Measurements from ENCODE around the gene CACNA1G.

CACNA1G gene

DNA sequence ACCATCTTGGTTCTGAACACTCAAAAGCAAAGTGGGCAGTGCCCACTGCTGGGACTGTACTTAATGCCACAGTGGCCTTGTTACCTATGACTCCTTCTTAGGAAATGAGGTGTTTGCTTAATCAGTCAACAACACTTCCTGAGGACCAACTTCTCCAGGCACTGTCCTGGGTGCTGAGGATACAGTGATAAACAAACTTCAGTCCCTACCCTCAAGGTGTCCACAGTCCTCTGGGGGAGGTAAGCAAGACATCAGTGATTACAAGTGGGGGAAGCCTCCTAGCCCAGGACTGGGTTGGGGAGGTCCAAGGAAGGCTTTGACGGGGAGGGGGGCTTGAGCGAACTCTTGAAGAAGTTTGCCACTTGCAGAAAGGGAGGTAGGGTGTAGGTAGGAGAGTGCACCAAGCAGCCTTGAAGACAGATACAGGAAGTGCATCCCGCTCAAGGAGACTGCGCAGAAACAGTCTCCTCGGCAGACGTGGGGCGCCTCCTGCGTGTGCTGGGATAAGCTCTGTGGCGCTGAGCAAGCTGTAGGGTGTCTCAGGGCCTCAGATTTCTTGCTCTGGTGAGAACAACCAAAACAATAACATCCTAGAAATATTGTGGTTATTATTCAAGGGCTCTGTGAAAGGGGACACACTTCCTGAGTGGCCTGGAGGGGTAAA is 71.5 kb downstream of the CACNA1G start:
- DNase-seq (ENCODE audit: low read depth): no peak

DNA sequence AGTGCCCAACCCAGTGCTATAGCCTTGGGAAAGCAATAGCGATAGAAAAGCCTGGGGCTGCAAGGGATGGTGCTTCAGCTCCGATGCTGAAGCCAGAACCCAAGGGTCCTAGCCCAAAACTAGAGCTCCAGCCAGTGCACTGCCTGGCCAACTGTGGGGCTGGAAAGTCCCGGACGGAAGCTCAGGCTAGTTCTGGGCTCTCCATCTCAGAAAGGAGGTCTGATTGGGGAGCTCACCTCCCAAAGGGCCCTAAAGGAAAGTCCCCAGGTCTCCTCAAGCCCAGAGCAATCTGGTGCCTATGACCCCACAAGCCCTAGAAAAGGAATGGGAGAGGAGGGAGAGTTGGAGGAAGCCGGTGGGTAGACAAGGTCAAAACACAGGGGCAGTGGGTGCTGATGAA is 72.1 kb downstream of the CACNA1G start:
- DNase-seq (ENCODE audit: low read depth): no peak
- no peak overlapping the region for H3K4me3 ChIP-seq (ENCODE audit: control insufficient read depth, low read depth, low read length)
- TF ChIP-seq, protein P1, sequence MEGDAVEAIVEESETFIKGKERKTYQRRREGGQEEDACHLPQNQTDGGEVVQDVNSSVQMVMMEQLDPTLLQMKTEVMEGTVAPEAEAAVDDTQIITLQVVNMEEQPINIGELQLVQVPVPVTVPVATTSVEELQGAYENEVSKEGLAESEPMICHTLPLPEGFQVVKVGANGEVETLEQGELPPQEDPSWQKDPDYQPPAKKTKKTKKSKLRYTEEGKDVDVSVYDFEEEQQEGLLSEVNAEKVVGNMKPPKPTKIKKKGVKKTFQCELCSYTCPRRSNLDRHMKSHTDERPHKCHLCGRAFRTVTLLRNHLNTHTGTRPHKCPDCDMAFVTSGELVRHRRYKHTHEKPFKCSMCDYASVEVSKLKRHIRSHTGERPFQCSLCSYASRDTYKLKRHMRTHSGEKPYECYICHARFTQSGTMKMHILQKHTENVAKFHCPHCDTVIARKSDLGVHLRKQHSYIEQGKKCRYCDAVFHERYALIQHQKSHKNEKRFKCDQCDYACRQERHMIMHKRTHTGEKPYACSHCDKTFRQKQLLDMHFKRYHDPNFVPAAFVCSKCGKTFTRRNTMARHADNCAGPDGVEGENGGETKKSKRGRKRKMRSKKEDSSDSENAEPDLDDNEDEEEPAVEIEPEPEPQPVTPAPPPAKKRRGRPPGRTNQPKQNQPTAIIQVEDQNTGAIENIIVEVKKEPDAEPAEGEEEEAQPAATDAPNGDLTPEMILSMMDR (IDR thresholded peaks at IDR 0.05; ENCODE audit: control insufficient read depth, insufficient read depth, low read depth, low read length, missing control alignments): no peak

More for the DNA sequence above, 71.5 kb downstream of the CACNA1G start:
- TF ChIP-seq, protein P1 (IDR thresholded peaks at IDR 0.05; ENCODE audit: control insufficient read depth, insufficient read depth, low read depth, low read length, missing control alignments): no peak
- no peak overlapping the region for H3K4me3 ChIP-seq (ENCODE audit: control insufficient read depth, low read depth, low read length)

DNA sequence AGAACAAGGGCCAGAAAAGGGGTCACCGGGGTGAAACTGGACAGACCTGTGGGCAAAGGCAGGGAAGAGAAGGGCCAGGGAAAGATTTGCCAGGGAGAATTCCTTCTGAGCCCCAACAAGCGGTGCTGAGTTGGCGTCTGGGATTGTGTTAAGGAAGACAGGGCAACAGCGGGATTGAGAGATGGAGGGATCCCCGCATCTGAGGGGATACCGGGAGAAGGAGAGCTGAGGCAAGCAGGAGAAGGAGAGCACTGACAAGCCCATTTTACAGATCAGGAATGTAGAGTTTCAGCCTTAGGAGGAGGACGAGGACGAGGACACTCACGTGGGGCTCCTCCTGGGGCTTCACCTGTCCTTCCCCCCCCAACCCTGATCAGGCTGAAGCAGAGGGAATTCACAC is 73.2 kb downstream of the CACNA1G start:
- no peak overlapping the region for H3K4me3 ChIP-seq (ENCODE audit: control insufficient read depth, low read depth, low read length)
- no peak for DNase-seq (ENCODE audit: low read depth)
- TF ChIP-seq, protein P1 (IDR thresholded peaks at IDR 0.05; ENCODE audit: control insufficient read depth, insufficient read depth, low read depth, low read length, missing control alignments): no peak

DNA sequence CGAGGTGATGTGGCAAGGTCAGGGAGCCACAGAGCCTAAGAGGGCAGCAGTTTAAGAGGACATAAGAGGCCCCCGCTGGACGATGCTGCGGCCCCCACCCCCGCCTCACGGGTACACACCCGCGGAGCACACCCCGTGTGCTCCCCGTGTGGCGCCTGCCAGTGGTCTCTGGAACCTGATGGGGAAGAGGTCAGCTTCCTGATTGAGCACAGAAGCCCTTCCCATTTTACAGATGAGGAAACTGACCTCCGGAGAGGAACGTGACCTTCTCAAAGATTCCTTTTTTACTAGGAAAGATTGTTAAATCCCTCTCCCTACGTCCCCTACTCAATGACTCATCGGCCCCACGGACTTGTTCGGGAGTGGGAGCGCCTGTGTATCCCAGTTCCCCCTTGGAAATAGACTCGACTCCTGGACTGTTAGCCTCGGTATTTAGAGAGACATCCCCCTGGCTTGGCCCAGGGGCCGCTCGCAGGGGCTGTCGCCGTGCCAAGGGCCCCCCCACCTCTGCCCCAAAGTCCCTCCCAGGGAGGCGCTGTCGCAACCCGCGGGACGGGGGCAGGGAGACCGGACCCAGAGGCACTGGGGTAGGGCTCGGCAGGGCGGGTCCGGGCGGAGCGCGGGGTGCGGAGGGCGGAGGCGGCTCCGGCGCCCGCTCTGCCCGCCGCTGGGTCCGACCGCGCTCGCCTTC is 73.9 kb downstream of the CACNA1G start, which contains the start of gene ABCC3:
ABCC3 (plus strand) TSS at position 658 of the 691 bp plus-strand sequence. CDS start 56 bp downstream, outside the sequence.
- peak within 1 kb of the TSS; percentile 61 for H3K4me3 ChIP-seq (ENCODE audit: control insufficient read depth, low read depth, low read length)
- DNase-seq (ENCODE audit: low read depth): peak; percentile 13
- TF ChIP-seq, protein P1 (IDR thresholded peaks at IDR 0.05; ENCODE audit: control insufficient read depth, insufficient read depth, low read depth, low read length, missing control alignments): no peak

DNA sequence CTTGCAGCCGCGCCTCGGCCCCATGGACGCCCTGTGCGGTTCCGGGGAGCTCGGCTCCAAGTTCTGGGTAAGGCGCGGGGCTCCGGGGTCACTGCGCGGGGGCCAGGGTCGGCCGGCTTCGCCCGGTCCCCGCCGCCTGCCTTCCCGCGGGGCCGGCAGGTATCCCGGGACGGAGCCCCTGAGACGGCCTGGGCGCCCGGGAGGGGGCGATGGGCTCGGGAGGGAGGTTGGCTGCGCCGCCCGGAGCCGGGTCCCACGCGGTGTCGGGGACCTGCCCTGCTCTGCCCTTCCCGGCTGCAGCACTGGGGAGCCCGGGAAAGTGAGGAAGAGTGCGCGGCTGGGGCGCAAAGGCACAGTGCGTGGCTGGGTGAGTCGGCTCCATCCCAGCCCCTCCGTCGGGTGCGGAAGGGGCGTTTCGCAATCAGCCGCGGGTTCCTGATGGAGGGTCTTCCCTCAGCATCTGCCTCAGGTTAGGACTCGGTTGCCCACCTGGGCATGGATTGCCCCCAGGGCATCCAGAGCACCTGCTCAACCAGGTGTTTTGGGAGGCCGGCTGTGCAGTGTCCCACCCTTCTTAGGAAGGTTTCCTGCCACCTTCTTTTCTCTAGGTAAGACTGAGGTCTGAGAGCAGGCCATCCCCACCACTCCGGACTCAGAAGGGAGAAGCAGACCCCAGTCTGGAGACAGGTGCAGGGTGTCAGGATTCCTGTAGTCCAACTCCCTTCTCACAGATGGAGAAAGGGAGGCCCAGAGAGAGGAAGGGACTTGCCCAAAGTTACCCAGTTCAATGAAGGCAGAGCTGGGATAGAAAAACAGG is 74.6 kb downstream of the CACNA1G start:
- TF ChIP-seq, protein P1 (IDR thresholded peaks at IDR 0.05; ENCODE audit: control insufficient read depth, insufficient read depth, low read depth, low read length, missing control alignments): no peak
- DNase-seq (ENCODE audit: low read depth): no peak
- peak overlapping the region; percentile 61 for H3K4me3 ChIP-seq (ENCODE audit: control insufficient read depth, low read depth, low read length)

DNA sequence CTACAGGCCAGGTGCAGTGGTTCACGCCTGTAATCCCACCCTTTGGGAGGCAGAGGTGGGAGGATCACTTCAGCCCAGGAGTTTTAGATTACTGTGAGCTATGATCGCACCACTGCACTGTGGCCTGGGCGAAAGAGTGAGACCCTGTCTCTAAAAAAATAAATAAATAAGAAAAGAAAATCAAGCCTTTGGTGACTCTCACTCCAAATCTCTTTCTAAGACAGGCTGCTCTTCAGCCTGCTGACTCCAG is 75.1 kb downstream of the CACNA1G start:
- DNase-seq (ENCODE audit: low read depth): no peak
- peak overlapping the region; percentile 61 for H3K4me3 ChIP-seq (ENCODE audit: control insufficient read depth, low read depth, low read length)
- TF ChIP-seq, protein P1 (IDR thresholded peaks at IDR 0.05; ENCODE audit: control insufficient read depth, insufficient read depth, low read depth, low read length, missing control alignments): no peak
